ENCODE measurements around the gene HMX3. TPM values are rescaled to one million over a fixed set of nuclear protein-coding genes. Genes with fewer than 3 reads are reported as not detected.

The HMX3 gene
- total RNA-seq, 2 donors from 2014 or later = 0.20 TPM; not detected in 1

DNA sequence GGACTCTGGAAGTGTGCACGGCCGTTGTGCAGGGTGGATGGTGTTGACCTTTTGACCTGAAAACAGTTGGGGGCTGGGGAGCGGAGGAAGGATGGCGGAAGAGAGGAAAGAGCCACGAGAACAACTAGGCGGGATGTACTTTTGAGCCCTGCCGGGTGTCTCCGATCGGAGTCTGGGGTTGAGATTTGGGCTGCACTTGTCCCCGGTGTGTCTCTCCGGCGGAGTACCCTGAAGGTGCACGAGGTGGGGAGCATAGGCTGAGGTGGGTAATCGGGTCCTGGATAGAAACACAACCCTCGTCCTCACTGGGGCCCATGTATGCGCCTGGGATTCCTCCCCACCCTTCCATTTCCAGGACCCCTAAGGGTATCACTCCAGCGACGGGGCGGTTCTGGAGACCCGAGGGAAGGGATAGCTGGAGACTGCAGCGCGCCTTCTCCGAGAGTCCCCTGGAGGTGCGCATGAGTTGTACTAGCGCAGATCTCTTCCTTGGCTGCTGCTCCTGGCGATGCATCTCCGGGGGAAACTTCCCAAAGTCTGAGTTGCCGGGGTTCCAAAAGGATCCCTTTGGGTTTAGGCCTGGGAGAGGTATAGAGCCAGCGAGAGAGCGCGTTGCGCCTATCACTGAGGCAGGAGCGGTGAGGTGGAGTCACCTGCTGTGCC lies 7.5 kb downstream of the HMX3 start:
- ATAC-seq = no peak
- no peaks in the 10 kb centered on the region for H3K9me3 Mint-ChIP-seq
- no peak for DNase-seq (ENCODE audit: low spot score in 2 of 2)
- peaks cover 0 to 7% of the 10 kb centered on the region in 2 donors for H3K36me3 Mint-ChIP-seq
- H3K27ac Mint-ChIP-seq = no peak overlapping the region

DNA sequence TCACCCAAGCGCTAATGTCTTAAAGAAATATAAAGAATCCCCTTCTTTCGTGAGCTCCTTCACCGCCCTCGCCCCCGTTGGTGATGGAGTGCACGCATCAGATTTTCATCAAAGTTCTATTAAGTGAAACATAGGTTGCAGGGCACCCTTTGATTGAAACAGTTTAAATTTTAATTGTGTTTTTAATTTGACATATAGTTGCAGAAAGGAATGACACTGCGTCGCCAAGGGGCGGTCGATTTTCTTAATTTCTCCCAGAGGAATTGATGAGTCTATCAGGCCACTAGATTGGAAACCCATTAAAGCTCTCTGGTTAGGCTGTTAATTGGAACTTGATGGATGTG lies 8.0 kb downstream of the HMX3 start:
- H3K36me3 Mint-ChIP-seq = peaks cover 1 to 8% of the 10 kb centered on the region in 2 donors

DNA sequence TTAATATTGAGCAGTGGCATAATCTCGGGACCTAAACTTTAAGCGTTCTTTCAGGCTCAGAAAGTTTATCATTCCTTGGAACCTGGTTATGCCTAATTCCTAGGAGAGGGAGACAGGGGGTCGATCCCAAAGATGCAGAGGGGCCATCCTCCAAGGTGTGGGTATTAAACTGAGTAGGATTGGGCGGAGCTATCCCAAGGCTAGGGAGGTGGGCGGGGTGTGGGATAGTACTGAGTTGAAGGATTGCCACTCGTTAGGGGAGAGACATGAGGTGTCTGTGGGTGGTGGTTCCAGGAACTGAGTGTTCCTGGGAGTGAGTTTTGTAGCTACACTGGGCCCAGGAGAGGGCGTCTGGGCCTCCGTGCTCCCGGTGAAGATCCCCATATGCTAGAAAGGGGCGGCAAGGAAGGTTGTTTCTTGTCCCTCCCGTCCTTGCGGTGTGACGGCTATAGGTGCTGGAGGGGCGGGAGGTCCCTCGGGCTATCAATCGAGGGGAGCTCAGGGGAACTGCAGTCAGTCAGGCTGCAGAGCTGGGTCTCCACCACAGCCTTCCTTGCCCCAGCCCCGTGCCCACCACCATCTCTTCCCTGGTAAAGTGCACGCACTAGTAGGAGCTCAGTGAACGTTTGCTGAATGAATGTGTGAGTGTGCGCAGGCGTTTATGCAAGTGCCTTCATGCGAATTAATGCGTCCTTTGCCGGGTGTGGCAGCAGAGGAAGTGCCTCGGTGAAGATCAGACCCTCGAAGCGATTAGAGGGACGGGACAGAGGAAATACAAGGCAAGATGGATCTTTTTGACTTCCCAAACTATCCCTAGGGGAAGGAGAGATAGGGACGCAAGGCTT lies 9.1 kb downstream of the HMX3 start:
- peaks cover 5 to 13% of the 10 kb centered on the region in 2 donors for H3K36me3 Mint-ChIP-seq
- no peak overlapping the region for H3K27ac Mint-ChIP-seq
- no peak for ATAC-seq
- DNase-seq (ENCODE audit: low spot score in 2 of 2) = no peak
- no peaks in the 10 kb centered on the region for H3K9me3 Mint-ChIP-seq

More for the DNA sequence above, 8.0 kb downstream of the HMX3 start:
- DNase-seq (ENCODE audit: low spot score in 2 of 2) (no peak), ATAC-seq (no peak)
- peak overlapping the region in 1 of 2 donors; percentile 9 for H3K27ac Mint-ChIP-seq
- H3K9me3 Mint-ChIP-seq = no peaks in the 10 kb centered on the region

DNA sequence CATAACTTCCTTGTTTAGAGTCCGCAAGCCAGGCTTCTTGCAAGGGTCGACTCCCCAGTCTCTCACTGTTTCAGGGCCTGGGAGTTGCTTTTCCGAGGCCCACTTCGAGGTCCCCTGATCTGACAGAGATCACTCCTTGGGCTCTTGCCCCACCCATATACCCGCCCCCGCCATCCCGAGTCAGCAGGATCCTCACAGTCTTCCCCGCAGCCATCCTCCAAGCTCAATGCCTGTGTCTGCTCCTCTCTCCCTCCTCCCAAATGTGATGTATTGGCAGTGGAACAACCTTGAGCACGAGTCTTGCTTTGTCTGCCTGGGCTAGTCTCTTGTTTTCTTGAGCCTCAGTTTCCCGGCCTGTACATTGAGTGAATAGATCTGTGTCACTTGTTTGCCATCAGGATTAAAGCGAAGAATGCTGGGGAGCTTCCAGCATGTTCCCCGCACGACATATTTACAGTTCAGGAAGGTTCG lies 9.8 kb downstream of the HMX3 start:
- DNase-seq (ENCODE audit: low spot score in 2 of 2) (no peak), ATAC-seq (no peak)
- H3K9me3 Mint-ChIP-seq = no peaks in the 10 kb centered on the region
- H3K27ac Mint-ChIP-seq = no peak overlapping the region
- H3K36me3 Mint-ChIP-seq = peaks cover 5 to 13% of the 10 kb centered on the region in 2 donors

DNA sequence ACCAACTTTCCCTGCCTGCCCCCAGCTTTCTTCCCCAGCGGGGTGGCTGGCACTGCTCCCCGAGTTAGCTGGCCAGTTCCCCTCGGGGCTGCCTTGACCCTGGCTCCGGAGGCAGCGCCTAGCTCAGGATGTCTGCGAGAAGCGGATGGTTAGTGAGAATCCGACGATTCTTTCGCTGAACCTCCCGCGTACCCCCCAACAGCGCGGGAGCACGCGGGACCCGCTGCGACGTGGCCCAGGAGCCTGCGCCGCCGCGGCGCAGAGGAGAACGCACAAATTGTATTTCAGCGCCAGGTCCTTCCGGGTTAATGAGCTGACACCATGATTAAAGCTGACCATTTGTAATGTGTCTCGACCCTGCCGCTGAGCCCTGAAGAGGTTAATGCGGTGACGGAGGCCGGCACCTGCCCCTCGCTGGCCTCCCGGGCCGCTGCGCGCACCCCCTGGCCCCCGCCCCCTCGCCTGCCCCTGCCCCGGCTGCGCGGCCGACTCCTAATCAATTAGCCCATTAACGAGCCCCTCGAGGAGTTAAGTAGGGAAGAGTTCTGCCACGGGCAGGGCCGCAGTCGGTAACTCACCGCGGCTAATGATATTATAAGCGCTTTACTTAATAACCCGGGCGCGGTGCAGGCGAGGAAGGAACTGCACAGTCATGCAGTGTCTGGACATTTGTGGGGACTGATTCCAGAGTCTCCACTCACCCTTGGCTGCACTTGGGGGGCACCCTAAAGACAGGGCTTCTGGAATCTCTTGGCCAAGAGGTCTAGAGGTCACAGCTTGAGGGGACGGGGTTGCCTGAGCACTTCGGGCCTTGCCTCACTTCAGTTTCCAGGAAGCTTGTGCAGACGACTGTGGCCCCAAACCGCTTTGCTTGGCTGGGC lies 10.5 kb downstream of the HMX3 start:
- Mint-ChIP-seq H3K36me3 (peaks cover 5 to 14% of the 10 kb centered on the region in 2 donors), H3K9me3 (no peaks in the 10 kb centered on the region), H3K27ac (peak overlapping the region in 1 of 2 donors; percentile 29)
- ATAC-seq = no peak
- no peak for DNase-seq (ENCODE audit: low spot score in 2 of 2)

DNA sequence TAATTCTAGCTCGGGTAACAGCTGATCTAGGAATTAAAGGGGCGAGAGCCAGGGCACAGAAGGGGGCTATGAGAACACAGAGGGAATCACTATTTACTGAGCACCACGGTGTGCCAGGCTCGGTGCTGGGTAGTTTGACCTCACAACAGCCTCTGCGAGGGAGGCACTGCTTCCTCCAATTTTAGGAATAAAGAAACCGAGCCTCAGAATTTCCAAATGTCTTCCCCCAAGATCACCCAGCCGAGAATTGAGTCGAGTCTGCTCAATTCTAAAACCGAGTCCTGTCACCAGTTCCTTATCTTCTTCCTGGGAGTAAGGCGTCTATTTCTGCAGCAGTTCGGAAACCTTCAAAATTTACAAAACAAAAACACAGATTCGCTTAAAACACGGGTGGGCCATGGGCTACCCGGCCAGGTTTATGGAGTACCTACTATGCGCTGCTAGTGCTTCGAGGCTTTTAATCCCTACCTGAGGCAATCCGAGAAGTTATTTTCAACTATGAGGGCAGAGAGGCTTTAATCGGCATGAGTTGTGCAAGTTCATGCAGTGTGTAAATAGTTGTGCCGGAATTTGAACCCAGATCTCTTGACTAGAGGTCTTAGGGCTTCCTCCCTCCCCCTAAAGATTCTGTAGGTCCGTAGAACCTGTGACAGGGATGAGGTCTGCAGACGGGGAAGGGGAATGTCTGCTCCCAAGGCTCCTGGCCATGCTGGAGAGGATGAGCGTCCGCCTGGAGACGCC lies 11.3 kb downstream of the HMX3 start:
- Mint-ChIP-seq H3K36me3 (peaks cover 5 to 18% of the 10 kb centered on the region in 2 donors), H3K27ac (peak overlapping the region in 1 of 2 donors; percentile 29), H3K9me3 (no peaks in the 10 kb centered on the region)
- no peak for DNase-seq (ENCODE audit: low spot score in 2 of 2)
- ATAC-seq = no peak

DNA sequence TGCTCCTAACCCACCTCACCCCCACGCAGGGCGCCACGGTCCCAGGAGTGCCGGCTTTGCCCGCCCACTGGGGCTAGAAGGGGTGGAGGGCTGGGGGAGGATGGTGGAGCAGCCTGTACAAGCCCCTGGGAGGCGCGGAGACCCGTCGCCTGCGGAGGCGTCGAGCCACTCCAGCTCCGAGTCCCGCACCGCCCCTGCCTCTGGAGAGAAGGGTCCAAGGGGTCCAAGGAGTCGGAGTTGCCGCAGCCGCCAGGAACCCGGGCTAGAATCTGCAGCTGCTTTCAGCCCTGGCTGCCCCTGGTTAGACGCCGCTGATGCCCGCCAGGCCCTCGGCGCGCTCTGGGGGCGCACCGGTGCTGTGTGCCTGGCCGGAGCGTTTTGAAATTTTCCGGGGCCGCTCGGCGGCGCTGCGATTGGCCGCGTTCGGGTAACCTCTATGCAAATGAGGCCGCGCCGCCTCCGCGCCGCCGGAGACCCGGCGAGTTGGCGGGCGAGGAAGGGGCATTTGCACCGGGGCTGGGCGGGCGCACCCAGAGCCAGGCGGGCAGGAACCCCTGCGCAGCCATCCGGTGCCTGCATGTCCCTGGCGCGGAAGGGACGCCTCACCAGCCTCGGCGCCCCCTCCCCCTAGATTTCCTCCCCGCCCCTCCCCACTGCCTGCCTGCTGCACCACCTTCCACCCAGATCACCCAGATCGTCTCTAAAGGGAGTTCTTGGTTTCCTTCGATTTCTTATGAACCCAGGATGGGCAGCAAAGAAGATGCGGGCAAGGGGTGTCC lies 12.1 kb downstream of the HMX3 start, which contains the start of gene HMX2:
TSS of gene HMX2 (plus strand) at position 502 of the 779 bp plus-strand sequence. CDS start at position 745, 243 bp downstream.
- no peak within 1 kb of the TSS for H3K27ac Mint-ChIP-seq
- ATAC-seq = peak; percentile 47 to 61

DNA sequence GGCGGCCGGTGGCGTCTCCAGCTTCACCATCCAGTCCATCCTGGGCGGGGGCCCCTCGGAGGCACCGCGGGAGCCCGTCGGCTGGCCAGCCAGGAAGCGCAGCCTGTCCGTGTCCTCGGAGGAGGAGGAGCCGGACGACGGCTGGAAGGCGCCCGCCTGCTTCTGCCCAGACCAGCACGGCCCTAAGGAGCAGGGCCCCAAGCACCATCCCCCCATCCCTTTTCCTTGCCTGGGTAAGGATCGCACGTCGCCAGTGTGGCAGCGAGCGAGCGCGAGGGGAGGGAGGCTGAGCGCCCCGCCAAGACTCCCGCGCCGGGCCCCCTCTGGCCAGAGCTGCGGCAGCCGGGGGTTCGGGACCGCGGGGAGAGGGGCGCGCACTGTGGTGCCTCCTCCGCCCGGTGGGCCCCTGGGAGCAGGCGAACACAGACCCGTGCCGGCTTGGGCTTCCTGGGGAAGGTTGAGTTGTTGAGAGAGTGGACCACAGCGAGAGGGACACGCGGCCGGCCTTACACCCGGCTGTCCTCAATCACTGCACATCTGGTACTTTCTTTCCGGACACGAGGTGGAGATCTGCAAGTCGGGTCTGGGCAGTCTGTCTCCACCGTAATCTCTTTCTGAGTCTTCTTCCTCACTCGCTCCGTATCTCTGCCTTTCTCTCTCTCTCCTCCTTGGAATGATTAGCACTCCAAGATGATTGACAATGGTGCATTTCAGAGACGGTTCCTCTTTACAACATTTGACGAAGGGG lies 12.8 kb downstream of the HMX3 start:
- peaks cover 5 to 18% of the 10 kb centered on the region in 2 donors for H3K36me3 Mint-ChIP-seq
- DNase-seq (ENCODE audit: low spot score in 2 of 2) = no peak
- peak in 1 of 2 donors; percentile 5 for ATAC-seq
- no peak overlapping the region for H3K27ac Mint-ChIP-seq
- peaks cover 0 to 4% of the 10 kb centered on the region in 2 donors for H3K9me3 Mint-ChIP-seq

More for the DNA sequence above, 12.1 kb downstream of the HMX3 start, which contains the start of gene HMX2:
- Mint-ChIP-seq H3K36me3 (peaks cover 5 to 18% of the 10 kb centered on the region in 2 donors), H3K9me3 (no peaks in the 10 kb centered on the region)
- peak; percentile 55 to 59 for DNase-seq (ENCODE audit: low spot score in 2 of 2)

DNA sequence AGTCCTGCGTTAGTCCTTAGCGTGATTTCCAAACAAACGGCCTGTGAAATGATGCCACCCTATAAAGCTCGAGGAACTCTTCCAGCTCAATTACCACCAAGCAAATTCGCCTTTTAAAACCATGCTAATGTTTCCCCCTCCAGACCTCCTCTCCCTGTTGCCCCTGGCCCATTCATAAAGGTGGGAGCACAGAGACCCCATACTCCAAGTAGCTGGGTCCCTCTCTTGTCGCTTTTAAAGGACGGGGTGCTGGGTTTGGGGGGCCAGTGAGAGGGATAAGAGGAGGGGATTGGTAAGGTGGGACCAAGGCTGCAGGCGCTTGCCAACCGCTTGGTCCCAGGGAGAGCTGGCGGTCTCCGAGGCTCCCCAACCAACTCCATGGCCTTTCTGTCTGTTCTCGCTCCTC lies 13.4 kb downstream of the HMX3 start:
- Mint-ChIP-seq H3K36me3 (peaks cover 8 to 20% of the 10 kb centered on the region in 2 donors), H3K27ac (no peak overlapping the region)

DNA sequence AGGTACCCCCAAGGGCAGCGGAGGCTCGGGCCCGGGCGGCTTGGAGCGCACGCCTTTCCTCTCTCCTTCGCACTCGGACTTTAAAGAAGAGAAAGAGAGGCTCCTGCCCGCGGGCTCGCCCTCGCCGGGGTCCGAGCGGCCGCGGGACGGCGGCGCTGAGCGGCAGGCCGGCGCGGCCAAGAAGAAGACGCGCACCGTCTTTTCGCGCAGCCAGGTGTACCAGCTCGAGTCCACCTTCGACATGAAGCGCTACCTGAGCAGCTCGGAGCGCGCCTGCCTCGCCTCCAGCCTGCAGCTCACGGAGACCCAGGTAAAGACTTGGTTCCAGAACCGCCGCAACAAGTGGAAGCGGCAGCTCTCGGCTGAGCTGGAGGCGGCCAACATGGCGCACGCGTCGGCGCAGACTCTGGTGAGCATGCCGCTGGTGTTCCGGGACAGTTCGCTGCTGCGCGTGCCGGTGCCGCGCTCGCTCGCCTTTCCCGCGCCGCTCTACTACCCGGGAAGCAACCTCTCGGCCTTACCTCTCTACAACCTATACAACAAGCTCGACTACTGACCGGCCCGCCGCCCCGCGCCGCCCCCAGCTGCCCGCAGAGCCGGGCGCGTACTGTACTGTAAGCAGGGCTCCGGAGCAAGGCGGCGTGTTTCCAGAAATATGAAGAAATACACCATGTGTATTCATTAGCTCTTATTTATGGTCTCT lies 13.9 kb downstream of the HMX3 start:
- Mint-ChIP-seq H3K27ac (no peak overlapping the region), H3K9me3 (peaks cover 0 to 6% of the 10 kb centered on the region in 2 donors)
- ATAC-seq = no peak

More for the DNA sequence above, 13.4 kb downstream of the HMX3 start:
- no peak for ATAC-seq
- no peak for DNase-seq (ENCODE audit: low spot score in 2 of 2)
- H3K9me3 Mint-ChIP-seq = peaks cover 0 to 6% of the 10 kb centered on the region in 2 donors

DNA sequence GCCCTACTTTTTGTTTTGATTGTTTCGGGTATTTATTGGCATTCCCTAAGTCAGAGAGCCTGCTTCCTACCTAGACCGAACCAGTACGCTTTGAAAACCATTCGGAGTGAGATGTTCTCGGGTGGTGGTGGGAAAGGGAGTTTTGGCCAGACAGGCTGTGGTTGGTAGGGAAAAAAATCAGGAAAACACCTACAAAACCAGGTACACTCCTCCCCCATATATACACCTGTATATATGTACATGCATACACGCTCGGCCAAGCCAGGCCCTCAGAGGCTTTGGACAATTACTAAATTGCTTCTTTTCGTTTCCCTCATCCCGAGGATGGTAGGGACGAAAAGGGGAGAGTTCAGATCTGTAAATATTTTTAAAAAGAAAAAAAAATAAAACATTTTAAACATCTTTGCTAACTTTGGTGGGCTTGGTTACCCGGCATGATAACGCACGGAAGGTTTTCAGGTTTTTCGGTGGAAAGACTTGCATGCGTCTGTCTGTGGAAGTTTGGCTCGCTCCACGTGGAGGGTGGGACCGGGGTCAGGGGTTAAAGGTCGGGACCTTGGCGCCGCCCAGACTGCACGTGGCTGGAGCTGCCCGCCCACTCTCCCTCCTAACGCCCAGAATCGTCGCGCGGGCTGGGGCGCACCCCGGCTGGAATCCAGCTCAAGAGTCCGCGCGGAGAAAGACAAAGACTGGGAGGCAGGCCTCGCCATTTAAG lies 14.7 kb downstream of the HMX3 start:
- ATAC-seq (no peak), DNase-seq (ENCODE audit: low spot score in 2 of 2) (peak; percentile 38 to 61)
- Mint-ChIP-seq H3K27ac (no peak overlapping the region), H3K9me3 (peaks cover 0 to 6% of the 10 kb centered on the region in 2 donors), H3K36me3 (peaks cover 18 to 30% of the 10 kb centered on the region in 2 donors)

More for the DNA sequence above, 13.9 kb downstream of the HMX3 start:
- H3K36me3 Mint-ChIP-seq = peaks cover 12 to 24% of the 10 kb centered on the region in 2 donors
- peak; percentile 52 to 55 for DNase-seq (ENCODE audit: low spot score in 2 of 2)

DNA sequence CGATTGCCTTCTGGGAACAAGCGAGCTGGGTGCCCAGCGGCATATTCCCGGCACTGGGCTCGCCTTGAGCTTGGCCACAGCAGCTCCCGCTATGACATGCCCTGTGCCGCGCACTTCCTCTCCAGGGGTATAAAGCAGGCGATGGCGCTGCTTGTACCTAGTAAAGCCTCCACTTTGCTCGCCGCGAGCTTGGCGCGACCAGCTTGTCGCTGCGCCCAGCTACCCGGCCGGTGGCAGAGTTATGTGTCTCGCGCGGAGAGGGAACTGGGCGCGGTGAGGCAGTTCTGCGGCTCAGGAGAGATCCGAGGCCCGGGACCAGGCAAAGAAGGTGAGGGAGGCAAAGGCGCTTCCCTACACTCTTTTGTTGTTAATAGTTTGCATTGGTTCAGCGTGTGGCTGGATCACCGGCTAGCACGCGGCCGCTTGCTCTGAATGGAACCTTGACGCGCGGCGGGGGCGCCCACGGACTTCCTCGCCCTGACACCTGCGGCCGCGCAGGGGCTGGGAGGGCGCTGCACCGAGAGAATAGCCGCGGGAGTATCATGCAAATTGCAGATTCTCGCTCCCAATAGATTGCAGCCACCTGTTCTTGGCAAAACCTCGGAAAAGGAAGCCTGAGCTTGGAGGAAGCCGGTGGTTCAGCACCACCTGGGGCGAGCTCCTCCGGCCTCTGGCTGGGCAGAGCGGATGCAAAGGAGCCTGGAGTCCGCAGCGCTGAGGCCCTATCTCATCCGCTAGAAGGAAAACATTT lies 15.4 kb downstream of the HMX3 start:
- peak; percentile 52 to 63 for DNase-seq (ENCODE audit: low spot score in 2 of 2)
- Mint-ChIP-seq H3K9me3 (peaks cover 0 to 6% of the 10 kb centered on the region in 2 donors), H3K36me3 (peaks cover 26 to 36% of the 10 kb centered on the region in 2 donors), H3K27ac (no peak overlapping the region)
- no peak for ATAC-seq

DNA sequence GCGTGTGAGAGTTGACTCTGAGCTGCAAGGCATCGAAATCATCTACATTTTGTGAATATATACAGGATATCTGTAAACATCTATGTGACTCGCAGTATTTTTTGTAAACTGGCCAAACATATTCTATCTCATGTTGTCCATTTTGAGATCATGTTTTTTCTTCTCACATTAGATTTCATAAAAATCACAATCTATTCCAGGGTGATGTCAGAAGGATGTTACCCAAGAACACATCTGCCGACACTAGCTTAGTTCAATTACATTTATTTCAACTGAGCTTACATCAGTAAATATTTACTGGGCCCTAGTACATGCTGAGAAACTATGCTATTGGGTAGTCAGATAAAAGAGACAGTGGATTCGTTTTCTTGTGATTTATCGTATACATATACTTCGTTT lies 16.0 kb downstream of the HMX3 start:
- peaks cover 0 to 6% of the 10 kb centered on the region in 2 donors for H3K9me3 Mint-ChIP-seq
- ATAC-seq = no peak
- DNase-seq (ENCODE audit: low spot score in 2 of 2) = no peak
- no peak overlapping the region for H3K27ac Mint-ChIP-seq
- H3K36me3 Mint-ChIP-seq = peaks cover 31 to 41% of the 10 kb centered on the region in 2 donors
